Measurements from ENCODE around the gene TNFRSF1A.

DNA sequence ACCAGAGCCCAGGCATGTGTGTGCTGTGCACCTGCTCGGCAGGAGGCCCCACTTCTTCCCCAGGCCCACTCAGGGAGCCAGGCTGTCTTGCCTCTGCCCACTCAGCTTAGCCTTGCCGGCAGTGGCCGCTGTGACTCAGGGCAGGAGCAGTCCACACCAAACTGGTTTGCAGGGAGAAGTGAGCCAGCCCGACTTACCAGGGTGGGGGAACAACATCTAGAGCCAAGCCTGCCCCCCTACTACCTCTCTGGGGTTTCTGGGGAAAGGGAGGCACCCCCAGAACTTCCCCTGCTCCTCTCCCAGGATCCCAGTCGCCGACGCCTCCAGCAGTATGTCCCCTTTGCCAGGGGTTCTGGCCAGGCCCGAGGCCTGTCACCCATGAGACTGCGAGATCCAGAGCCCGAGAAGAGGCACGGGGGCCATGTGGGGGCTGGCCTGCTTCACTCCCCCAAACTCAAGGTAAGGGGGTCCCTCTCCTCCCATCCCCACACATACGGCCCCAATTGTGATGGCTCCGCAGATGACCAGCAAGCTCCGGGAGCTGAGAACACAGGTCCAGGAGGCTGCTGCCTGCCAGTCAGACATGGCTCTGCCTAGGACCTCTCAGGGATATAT, 28.4 kb downstream of the TNFRSF1A start:
- TF ChIP-seq SUZ12 (IDR thresholded peaks at IDR 0.05) (no peak), FOXK2 (IDR thresholded peaks at IDR 0.05) (no peak), CTBP1 (IDR thresholded peaks at IDR 0.05; ENCODE audit: borderline replicate concordance) (no peak), L3MBTL2 (conservative IDR thresholded peaks at IDR 0.05) (no peak), ELF4 (IDR thresholded peaks at IDR 0.05) (no peak), SP1 (IDR thresholded peaks at IDR 0.05) (no peak), ARNT (IDR thresholded peaks at IDR 0.05) (no peak), BHLHE40 (IDR thresholded peaks at IDR 0.05; ENCODE audit: borderline replicate concordance) (no peak), TARDBP (IDR thresholded peaks at IDR 0.05) (no peak), FOXM1 (IDR thresholded peaks at IDR 0.05; ENCODE audit: borderline replicate concordance) (no peak), LEF1 (IDR thresholded peaks at IDR 0.05; ENCODE audit: borderline replicate concordance) (no peak)
